ENCODE measurements around the gene XRCC2.

- TF ChIP-seq CTCF (IDR thresholded peaks at IDR 0.05) (no peak), EZH2 (IDR thresholded peaks at IDR 0.05; ENCODE audit: borderline replicate concordance, insufficient read depth, low read depth, low read length, poor library complexity, severe bottlenecking) (no peak)
Measured at GRCh38 chr7:152607007-152607406, 68.9 kb downstream of the XRCC2 start.

All from B cell (primary cell).